GM12878 (cell line): ENCODE data around the gene NXN. TPM values are rescaled to one million over a fixed set of nuclear protein-coding genes. Genes with fewer than 3 reads are reported as not detected.

Source experiments
- CEBPB ChIP-seq, 2 experiments: fragments of 150-350 bp in 1 of 2; IDR thresholded peaks; 2 replicates each; pipeline ENCODE4 v1.6.1; 2012 to 2014; ENCODE audit warnings: low read depth in 2 of 2, low read length in 2 of 2, borderline replicate concordance in 1 of 2, inconsistent platforms in 1 of 2
- CREB1 ChIP-seq: IDR thresholded peaks from 2 replicates; pipeline ENCODE4 v1.6.1; 2012; ENCODE audit warnings: low read depth, mild to moderate bottlenecking, inconsistent platforms
- EGR1 ChIP-seq, 2 experiments: IDR thresholded peaks; 1 replicate in 1 of 2; 2 replicates in 1 of 2; pipeline ENCODE4 v1.6.1; 2011 to 2012; ENCODE audit warnings: low read depth in 2 of 2, low read length in 2 of 2, borderline replicate concordance in 1 of 2, mild to moderate bottlenecking in 1 of 2, moderate library complexity in 1 of 2
- EP300 ChIP-seq, 2 experiments: fragments of 150-350 bp in 1 of 2; IDR thresholded peaks; 2 replicates each; pipeline ENCODE4 v1.6.1; 2011 to 2012; ENCODE audit warnings: low read depth in 2 of 2, low read length in 2 of 2, borderline replicate concordance in 1 of 2, improper control_type of control experiment in 1 of 2, inconsistent platforms in 1 of 2; ENCODE audit not compliant: control insufficient read depth in 1 of 2
- FOS ChIP-seq: IDR thresholded peaks from 3 replicates; pipeline ENCODE4 v1.6.1; 2011; ENCODE audit warnings: borderline replicate concordance; ENCODE audit not compliant: insufficient read length; ENCODE audit errors: extremely low read depth
- GATAD2B ChIP-seq: fragments of 450-650 bp; conservative IDR thresholded peaks from 2 replicates; pipeline ENCODE4 v1.6.1; 2017; ENCODE audit warnings: low read depth, mild to moderate bottlenecking, moderate library complexity
- HSF1 ChIP-seq: fragments of 150-350 bp; IDR thresholded peaks from 2 replicates; pipeline ENCODE4 v1.6.1; 2014; ENCODE audit warnings: mild to moderate bottlenecking, low read depth, low read length
- JUNB ChIP-seq: IDR thresholded peaks from 2 replicates; pipeline ENCODE4 v1.6.1; 2016; ENCODE audit warnings: antibody characterized with exemption, mild to moderate bottlenecking
- MAX ChIP-seq: IDR thresholded peaks from 2 replicates; pipeline ENCODE4 v1.6.1; 2012; ENCODE audit warnings: low read depth, low read length, improper control_type of control experiment
- MTA2 ChIP-seq: fragments of 450-650 bp; IDR thresholded peaks from 2 replicates; pipeline ENCODE4 v1.6.1; 2016; ENCODE audit warnings: low read depth, mild to moderate bottlenecking, moderate library complexity
- MXI1 ChIP-seq: fragments of 150-350 bp; IDR thresholded peaks from 2 replicates; pipeline ENCODE4 v1.6.1; 2011; ENCODE audit warnings: low read depth, mild to moderate bottlenecking, inconsistent platforms, low read length, improper control_type of control experiment
- NR2F1 ChIP-seq: fragments of 450-650 bp; conservative IDR thresholded peaks from 2 replicates; pipeline ENCODE4 v1.6.1; 2017; ENCODE audit warnings: mild to moderate bottlenecking
- POLR2AphosphoS5 ChIP-seq: IDR thresholded peaks from 2 replicates; pipeline ENCODE4 v1.6.1; 2011; ENCODE audit warnings: mild to moderate bottlenecking, low read length, inconsistent platforms
- RCOR1 ChIP-seq: conservative IDR thresholded peaks from 2 replicates; pipeline ENCODE4 v1.6.1; 2012; ENCODE audit warnings: low read depth, low read length, improper control_type of control experiment
- RUNX3 ChIP-seq: IDR thresholded peaks from 2 replicates; pipeline ENCODE4 v1.6.1; 2012; ENCODE audit warnings: low read length, inconsistent platforms
- SIX5 ChIP-seq: IDR thresholded peaks from 2 replicates; pipeline ENCODE4 v1.6.1; 2011; ENCODE audit warnings: mild to moderate bottlenecking, low read depth, low read length, moderate library complexity; ENCODE audit not compliant: severe bottlenecking
- SP1 ChIP-seq: IDR thresholded peaks from one replicate; pipeline ENCODE4 v1.6.1; 2011; ENCODE audit warnings: low read depth, low read length
- TCF12 ChIP-seq: IDR thresholded peaks from 2 replicates; pipeline ENCODE4 v1.6.1; 2011; ENCODE audit warnings: low read depth, mild to moderate bottlenecking, low read length
- YBX1 ChIP-seq: fragments of 450-650 bp; IDR thresholded peaks from 2 replicates; pipeline ENCODE4 v1.6.1; 2016; ENCODE audit warnings: antibody characterized with exemption
- ZBTB33 ChIP-seq: fragments of 450-650 bp; IDR thresholded peaks from 2 replicates; pipeline ENCODE4 v1.6.1; 2017; ENCODE audit warnings: mild to moderate bottlenecking
- ZNF274 ChIP-seq: IDR thresholded peaks from one replicate; pipeline ENCODE4 v1.8.0; 2011; ENCODE audit not compliant: insufficient read length, insufficient read depth
- polyA plus RNA-seq, 11 experiments: library from polyadenylated mRNA; depleted of rRNA in 4 of 11; unstranded in 6 of 11; stranded (reverse) in 5 of 11; fragments of >200 nt; fragmentation: Nextera tagmentation in 4 of 11; fragmentation: Illumina TruSeq in 1 of 11; extraction: Ambion mirVana in 4 of 11; extraction: Trizol in 1 of 11; gene quantifications; 1 replicate in 1 of 11; 2 replicates in 10 of 11; pipeline versions ENCODE4 v1.2.1 to v1.2.3, GENCODE V29; 2011 to 2016; ENCODE audit warnings: inconsistent platforms in 2 of 11, missing spikeins in 2 of 11, low read depth in 1 of 11
- total RNA-seq, 4 experiments: library from RNA; depleted of rRNA in 3 of 4; stranded (reverse); fragments of >200 nt in 3 of 4; fragmentation: Illumina TruSeq in 1 of 4; extraction: Trizol in 1 of 4; gene quantifications; 2 replicates each; pipeline versions ENCODE4 v1.2.1 to v1.2.3, GENCODE V29; 2013 to 2021
- TF ChIP-seq, protein P1 (sequence below): fragments of 450-650 bp; IDR thresholded peaks from 2 replicates; pipeline ENCODE4 v1.6.1; 2017; ENCODE audit warnings: low read depth, mild to moderate bottlenecking, moderate library complexity

The NXN gene
- total and polyA plus RNA-seq, 10 of the 15 experiments (the other 5 are each of a cell fraction or from before 2014, with no cell fraction given): 0.04 to 1.2 (median 0.30) TPM

GRCh38 chr17:773467-774312, 205.9 kb downstream of the NXN start (continued):
- TF ChIP-seq ZBTB33 (no peak), NR2F1 (no peak), EGR1 (IDR thresholded peaks at IDR 0.05; ENCODE audit: borderline replicate concordance in 1 of 2, low read depth in 2 of 2, low read length in 2 of 2) (no peak), JUNB (no peak), SP1 (no peak), TCF12 (no peak), MTA2 (no peak), HSF1 (no peak), FOS (no peak), EP300 (IDR thresholded peaks at IDR 0.05; ENCODE audit: borderline replicate concordance in 1 of 2, control insufficient read depth in 1 of 2, low read depth in 2 of 2, low read length in 2 of 2) (no peak), CEBPB (IDR thresholded peaks at IDR 0.05; ENCODE audit: borderline replicate concordance in 1 of 2, low read depth in 2 of 2, low read length in 2 of 2) (no peak), RUNX3 (peak; percentile 83), RCOR1 (no peak), YBX1 (no peak), CREB1 (0 out of 2 replicates have a peak, but pooled peaks have one; percentile 28), GATAD2B (no peak), ZNF274 (no peak), MAX (no peak), POLR2AphosphoS5 (no peak), MXI1 (no peak), SIX5 (no peak)
- TF ChIP-seq, protein P1, sequence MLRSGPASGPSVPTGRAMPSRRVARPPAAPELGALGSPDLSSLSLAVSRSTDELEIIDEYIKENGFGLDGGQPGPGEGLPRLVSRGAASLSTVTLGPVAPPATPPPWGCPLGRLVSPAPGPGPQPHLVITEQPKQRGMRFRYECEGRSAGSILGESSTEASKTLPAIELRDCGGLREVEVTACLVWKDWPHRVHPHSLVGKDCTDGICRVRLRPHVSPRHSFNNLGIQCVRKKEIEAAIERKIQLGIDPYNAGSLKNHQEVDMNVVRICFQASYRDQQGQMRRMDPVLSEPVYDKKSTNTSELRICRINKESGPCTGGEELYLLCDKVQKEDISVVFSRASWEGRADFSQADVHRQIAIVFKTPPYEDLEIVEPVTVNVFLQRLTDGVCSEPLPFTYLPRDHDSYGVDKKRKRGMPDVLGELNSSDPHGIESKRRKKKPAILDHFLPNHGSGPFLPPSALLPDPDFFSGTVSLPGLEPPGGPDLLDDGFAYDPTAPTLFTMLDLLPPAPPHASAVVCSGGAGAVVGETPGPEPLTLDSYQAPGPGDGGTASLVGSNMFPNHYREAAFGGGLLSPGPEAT: no peak
